ENCODE data around the gene CACNA1D.

DNA sequence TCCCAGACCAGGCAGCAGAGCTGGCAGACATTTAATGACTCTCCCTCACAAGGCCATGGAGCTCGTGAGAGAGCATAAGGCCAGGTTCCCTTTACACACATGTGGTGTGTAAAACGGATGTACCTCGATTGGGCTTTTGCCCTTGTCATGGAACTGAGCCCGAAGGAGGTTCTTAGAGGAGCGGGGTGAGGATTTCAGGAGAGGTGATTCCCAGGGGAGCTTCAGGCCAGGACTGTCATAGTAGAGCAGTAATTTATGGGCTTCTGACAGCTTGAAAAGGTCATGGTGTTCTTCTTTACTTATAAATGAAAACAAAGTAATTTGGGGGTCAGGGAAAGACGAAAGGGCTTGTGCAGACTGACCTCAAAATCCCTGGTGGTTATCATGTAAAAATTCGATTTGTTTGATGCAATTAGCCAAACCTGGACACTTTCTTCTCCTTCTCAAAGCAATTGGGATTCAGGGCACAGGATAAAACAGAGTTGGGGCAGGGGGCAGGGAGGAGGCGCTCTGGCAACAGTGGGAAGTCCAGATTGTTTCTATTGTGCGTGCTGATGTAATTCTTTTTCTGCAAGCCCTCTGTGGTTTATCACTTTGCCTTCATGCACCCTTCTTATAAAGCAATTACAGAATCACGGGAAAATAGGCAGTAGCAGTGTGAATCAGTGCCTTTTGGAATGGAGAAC lies 51.0 kb downstream of the CACNA1D start:
- TF ChIP-seq, protein P1, sequence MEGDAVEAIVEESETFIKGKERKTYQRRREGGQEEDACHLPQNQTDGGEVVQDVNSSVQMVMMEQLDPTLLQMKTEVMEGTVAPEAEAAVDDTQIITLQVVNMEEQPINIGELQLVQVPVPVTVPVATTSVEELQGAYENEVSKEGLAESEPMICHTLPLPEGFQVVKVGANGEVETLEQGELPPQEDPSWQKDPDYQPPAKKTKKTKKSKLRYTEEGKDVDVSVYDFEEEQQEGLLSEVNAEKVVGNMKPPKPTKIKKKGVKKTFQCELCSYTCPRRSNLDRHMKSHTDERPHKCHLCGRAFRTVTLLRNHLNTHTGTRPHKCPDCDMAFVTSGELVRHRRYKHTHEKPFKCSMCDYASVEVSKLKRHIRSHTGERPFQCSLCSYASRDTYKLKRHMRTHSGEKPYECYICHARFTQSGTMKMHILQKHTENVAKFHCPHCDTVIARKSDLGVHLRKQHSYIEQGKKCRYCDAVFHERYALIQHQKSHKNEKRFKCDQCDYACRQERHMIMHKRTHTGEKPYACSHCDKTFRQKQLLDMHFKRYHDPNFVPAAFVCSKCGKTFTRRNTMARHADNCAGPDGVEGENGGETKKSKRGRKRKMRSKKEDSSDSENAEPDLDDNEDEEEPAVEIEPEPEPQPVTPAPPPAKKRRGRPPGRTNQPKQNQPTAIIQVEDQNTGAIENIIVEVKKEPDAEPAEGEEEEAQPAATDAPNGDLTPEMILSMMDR (optimal IDR thresholded peaks at IDR 0.05 in 1 of 3, IDR thresholded peaks at IDR 0.05 in 1 of 3, conservative IDR thresholded peaks at IDR 0.05 in 1 of 3; ENCODE audit: extremely low read depth in 1 of 3, insufficient read depth in 2 of 3, low read length in 3 of 3): no peak
- TF ChIP-seq EZH2 (IDR thresholded peaks at IDR 0.05; ENCODE audit: low read length): no peak
